Mesenchymal stem cell (in vitro differentiated cells and primary cell): ENCODE data around the gene ROBO1.
A peak's percentile ranks its signal among the peaks of the same experiment; 100 is the strongest.

Experiments
- DNase-seq: peaks from one replicate; pipeline ENCODE4 v3.0.0-alpha.2; 2013
- H2AFZ ChIP-seq: one replicate; pipeline ENCODE4 v1.6.1; 2013; ENCODE audit warnings: low read depth, mild to moderate bottlenecking, control low read depth, inconsistent platforms, low read length, moderate library complexity
- H2AK5ac ChIP-seq: 2 replicates; pipeline ENCODE4 v1.6.1; 2013; ENCODE audit warnings: low read length, moderate library complexity, mild to moderate bottlenecking, inconsistent platforms; ENCODE audit not compliant: severe bottlenecking
- H2BK120ac ChIP-seq: one replicate; pipeline ENCODE4 v1.6.1; 2013; ENCODE audit warnings: low read depth, mild to moderate bottlenecking, inconsistent platforms, low read length, moderate library complexity
- H2BK12ac ChIP-seq, 2 experiments: one replicate each; pipeline ENCODE4 v1.6.1; 2013; ENCODE audit warnings: inconsistent platforms in 2 of 2, low read length in 2 of 2, mild to moderate bottlenecking in 2 of 2, moderate library complexity in 2 of 2, control low read depth in 1 of 2
- H2BK15ac ChIP-seq: one replicate; pipeline ENCODE4 v1.6.1; 2013; ENCODE audit warnings: mild to moderate bottlenecking, low read depth, inconsistent platforms; ENCODE audit not compliant: poor library complexity, severe bottlenecking
- H2BK5ac ChIP-seq: 2 replicates; pipeline ENCODE4 v1.6.1; 2013; ENCODE audit warnings: low read depth, mild to moderate bottlenecking, low read length, control low read depth, inconsistent platforms; ENCODE audit not compliant: poor library complexity, severe bottlenecking
- H3K14ac ChIP-seq, 2 experiments: one replicate each; pipeline ENCODE4 v1.6.1; 2013; ENCODE audit warnings: inconsistent platforms in 2 of 2, low read length in 2 of 2, control low read depth in 1 of 2, mild to moderate bottlenecking in 1 of 2, moderate library complexity in 1 of 2
- H3K18ac ChIP-seq, 2 experiments: one replicate each; pipeline ENCODE4 v1.6.1; 2013; ENCODE audit warnings: inconsistent platforms in 2 of 2, low read length in 2 of 2, control low read depth in 1 of 2, low read depth in 1 of 2, mild to moderate bottlenecking in 1 of 2
- H3K23ac ChIP-seq, 2 experiments: one replicate each; pipeline ENCODE4 v1.6.1; 2013; ENCODE audit warnings: inconsistent platforms in 2 of 2, low read length in 2 of 2, mild to moderate bottlenecking in 2 of 2, moderate library complexity in 2 of 2, control low read depth in 1 of 2
- H3K27ac ChIP-seq: 2 replicates; pipeline ENCODE4 v1.5.1; 2013; ENCODE audit warnings: mild to moderate bottlenecking, moderate library complexity, low read length, control low read depth, inconsistent platforms; ENCODE audit not compliant: poor library complexity, severe bottlenecking
- H3K27me3 ChIP-seq, 2 experiments: 2 replicates each; pipeline versions ENCODE4 v1.6.1 to v1.7.0; 2013; ENCODE audit warnings: low read length in 2 of 2, mild to moderate bottlenecking in 2 of 2, moderate library complexity in 2 of 2, control low read depth in 1 of 2, inconsistent platforms in 1 of 2; ENCODE audit not compliant: control insufficient read depth in 1 of 2, insufficient read depth in 1 of 2
- H3K36me3 ChIP-seq, 2 experiments: 2 replicates each; pipeline versions ENCODE4 v1.6.1 to v1.7.0; 2013; ENCODE audit warnings: low read length in 2 of 2, control low read depth in 1 of 2, inconsistent platforms in 1 of 2, low read depth in 1 of 2, mild to moderate bottlenecking in 1 of 2; ENCODE audit not compliant: insufficient read depth in 2 of 2, control insufficient read depth in 1 of 2
- H3K4ac ChIP-seq, 2 experiments: one replicate each; pipeline ENCODE4 v1.6.1; 2013; ENCODE audit warnings: inconsistent platforms in 2 of 2, low read length in 2 of 2, mild to moderate bottlenecking in 2 of 2, moderate library complexity in 2 of 2, control low read depth in 1 of 2, low read depth in 1 of 2
- H3K4me1 ChIP-seq: 2 replicates; pipeline ENCODE4 v1.6.1; 2013; ENCODE audit warnings: low read depth, low read length, control low read depth; ENCODE audit not compliant: control insufficient read depth, insufficient read depth
- H3K4me2 ChIP-seq: 2 replicates; pipeline ENCODE4 v1.6.1; 2013; ENCODE audit warnings: low read length, mild to moderate bottlenecking, inconsistent platforms; ENCODE audit not compliant: poor library complexity, severe bottlenecking
- H3K4me3 ChIP-seq, 2 experiments: 2 replicates each; pipeline versions ENCODE4 v1.5.1 to v1.7.0; 2013; ENCODE audit warnings: low read length in 2 of 2, mild to moderate bottlenecking in 2 of 2, control low read depth in 1 of 2, low read depth in 1 of 2; ENCODE audit not compliant: insufficient read depth in 1 of 2
- H3K79me1 ChIP-seq: replicated peaks from 2 replicates; pipeline ENCODE4 v1.6.1; 2013; ENCODE audit warnings: mild to moderate bottlenecking, control low read depth, low read length, inconsistent platforms; ENCODE audit not compliant: poor library complexity, severe bottlenecking
- H3K9ac ChIP-seq: 2 replicates; pipeline ENCODE4 v1.7.0; 2013; ENCODE audit warnings: mild to moderate bottlenecking, low read length, moderate library complexity
- H3K9me3 ChIP-seq: 2 replicates; pipeline ENCODE4 v1.7.0; 2013; ENCODE audit warnings: mild to moderate bottlenecking, low read length; ENCODE audit not compliant: control insufficient read depth
- H4K8ac ChIP-seq: one replicate; pipeline ENCODE4 v1.6.1; 2013; ENCODE audit warnings: inconsistent platforms, mild to moderate bottlenecking, low read length, moderate library complexity
- H4K91ac ChIP-seq: one replicate; pipeline ENCODE4 v1.6.1; 2013; ENCODE audit warnings: mild to moderate bottlenecking, low read length, inconsistent platforms
- WGBS: methylation state at CpG from one replicate; pipeline ENCODE4 v1.1.7; 2013; ENCODE audit warnings: mixed read lengths; 5-methylcytosine and 5-hydroxymethylcytosine counted together

The ROBO1 gene

DNA sequence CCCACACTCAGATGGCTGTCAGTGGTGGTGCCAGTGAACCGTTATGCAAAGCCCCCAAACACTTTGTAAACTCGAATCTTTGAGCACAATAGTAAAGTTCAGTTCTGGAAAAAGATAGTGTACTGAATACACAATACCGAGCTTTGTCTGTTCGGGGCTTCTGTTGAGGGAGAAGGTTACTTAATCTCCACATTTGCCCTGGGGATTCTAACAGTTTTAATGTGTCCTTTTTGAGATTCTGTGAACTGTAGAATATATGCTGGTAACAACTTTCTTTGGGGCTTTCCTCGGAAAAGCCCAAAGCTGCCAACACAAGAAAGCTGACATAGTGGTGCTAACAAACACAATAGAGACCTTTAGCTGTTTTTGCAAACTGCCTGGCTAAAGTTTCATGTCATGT lies 686.5 kb downstream of the ROBO1 start:
- Histone ChIP-seq H3K4me3 (no peak overlapping the region), H4K91ac (no peak overlapping the region), H3K18ac (no peak overlapping the region), H3K23ac (no peak overlapping the region), H4K8ac (no peak overlapping the region), H2BK5ac (no peak overlapping the region), H3K9ac (no peak overlapping the region), H2BK12ac (no peak overlapping the region), H3K4ac (no peak overlapping the region), H3K27ac (no peak overlapping the region), H3K4me1 (no peaks in the 10 kb centered on the region), H3K9me3 (no peaks in the 10 kb centered on the region), H3K79me1 (no peaks in the 10 kb centered on the region), H3K36me3 (no peaks in the 10 kb centered on the region), H2BK120ac (no peak overlapping the region), H3K14ac (no peak overlapping the region), H3K27me3 (no peaks in the 10 kb centered on the region), H2BK15ac (no peak overlapping the region), H3K4me2 (no peak overlapping the region), H2AFZ (no peak overlapping the region), H2AK5ac (no peak overlapping the region)
- 87% methylated on average over 5 of the region's 5 CpGs for WGBS
- DNase-seq = no peak

DNA sequence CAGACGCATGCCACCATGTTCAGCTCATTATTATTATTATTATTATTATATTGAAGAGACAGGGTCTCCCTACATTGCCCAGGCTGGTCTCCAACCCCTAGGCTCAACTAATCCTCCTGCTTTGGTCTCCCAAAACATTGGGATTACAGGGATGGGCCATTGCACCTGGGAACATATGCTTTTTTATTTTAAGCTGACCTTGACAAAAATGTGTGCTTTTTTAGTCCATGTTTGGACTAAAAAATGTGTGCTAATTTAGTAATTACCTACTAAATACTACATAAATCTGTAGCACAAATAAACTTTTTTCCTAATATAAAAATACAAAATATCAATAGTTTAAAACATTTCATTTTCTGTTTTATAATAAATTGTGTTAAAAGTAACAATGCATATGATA lies 693.2 kb downstream of the ROBO1 start:
- Histone ChIP-seq H2BK15ac (no peak overlapping the region), H3K4ac (no peak overlapping the region), H3K23ac (no peak overlapping the region), H3K4me3 (no peak overlapping the region), H3K27ac (no peak overlapping the region), H3K79me1 (no peaks in the 10 kb centered on the region), H3K36me3 (no peaks in the 10 kb centered on the region), H3K27me3 (no peaks in the 10 kb centered on the region), H4K8ac (no peak overlapping the region), H2BK120ac (peak overlapping the region; percentile 19), H2BK5ac (no peak overlapping the region), H2AK5ac (no peak overlapping the region), H2AFZ (no peak overlapping the region), H3K4me1 (no peaks in the 10 kb centered on the region), H2BK12ac (no peak overlapping the region), H3K18ac (no peak overlapping the region), H4K91ac (no peak overlapping the region), H3K14ac (no peak overlapping the region), H3K9ac (no peak overlapping the region), H3K4me2 (no peak overlapping the region), H3K9me3 (no peaks in the 10 kb centered on the region)
- no CpG with 5 or more reads among the region's 1 CpG for WGBS
- DNase-seq = no peak

DNA sequence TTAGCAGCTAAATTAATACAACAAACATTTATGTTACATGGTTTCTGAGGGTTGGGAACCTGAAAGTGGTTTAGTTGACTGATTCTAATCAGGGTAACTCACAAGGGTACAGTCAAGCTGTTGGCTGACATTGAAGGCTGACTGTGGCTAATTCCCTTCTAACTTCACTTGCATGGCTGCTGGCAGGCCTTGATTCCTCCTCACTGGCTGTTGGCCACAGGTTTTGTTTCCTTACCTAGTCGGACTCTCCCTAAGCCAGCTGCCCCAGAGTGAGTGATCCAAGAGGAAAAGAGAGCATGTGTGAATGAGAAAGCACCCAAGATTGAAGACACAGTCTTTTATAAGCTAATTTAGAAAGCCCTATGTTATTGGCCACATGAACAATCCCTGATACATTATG lies 700.1 kb downstream of the ROBO1 start:
- no peak overlapping the region for H2AK5ac ChIP-seq
- DNase-seq = no peak

DNA sequence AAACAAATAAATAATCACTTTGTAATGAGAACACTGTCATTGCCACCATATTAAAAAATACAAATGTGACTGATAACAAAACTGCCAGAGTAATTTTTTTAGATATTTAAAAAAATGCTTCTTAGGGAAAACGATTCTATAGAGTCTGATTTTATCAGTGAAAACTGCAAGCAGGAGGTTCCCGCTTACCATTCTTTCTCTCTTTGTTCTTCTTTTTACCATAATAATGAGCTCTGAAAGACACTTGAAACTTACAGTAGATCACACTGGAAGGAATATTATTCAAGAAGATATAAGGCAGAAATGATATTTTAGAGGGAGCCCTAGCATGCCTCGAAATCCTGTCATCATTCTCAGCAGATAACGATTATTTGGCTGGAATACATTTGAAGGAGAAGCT lies 701.3 kb downstream of the ROBO1 start:
- H3K18ac ChIP-seq = no peak overlapping the region
- no peak overlapping the region for H2BK12ac ChIP-seq
- DNase-seq = no peak
- no peak overlapping the region for H2BK120ac ChIP-seq
- no peaks in the 10 kb centered on the region for H3K4me1 ChIP-seq
- H2BK15ac ChIP-seq = no peak overlapping the region
- H3K23ac ChIP-seq = no peak overlapping the region
- no peaks in the 10 kb centered on the region for H3K9me3 ChIP-seq
- WGBS = 77% methylated on average over 2 of the region's 4 CpGs
- H3K4me2 ChIP-seq = no peak overlapping the region
- H2AK5ac ChIP-seq = no peak overlapping the region
- no peak overlapping the region for H3K4ac ChIP-seq
- no peak overlapping the region for H3K9ac ChIP-seq
- H4K91ac ChIP-seq = no peak overlapping the region
- H3K27me3 ChIP-seq = no peaks in the 10 kb centered on the region
- no peak overlapping the region for H3K14ac ChIP-seq
- H3K4me3 ChIP-seq = no peak overlapping the region
- H4K8ac ChIP-seq = no peak overlapping the region
- H2AFZ ChIP-seq = no peak overlapping the region
- H2BK5ac ChIP-seq = no peak overlapping the region
- no peaks in the 10 kb centered on the region for H3K36me3 ChIP-seq
- H3K27ac ChIP-seq = no peak overlapping the region
- no peaks in the 10 kb centered on the region for H3K79me1 ChIP-seq

More for the DNA sequence above, 700.1 kb downstream of the ROBO1 start:
- Histone ChIP-seq H2BK15ac (no peak overlapping the region), H3K4me3 (no peak overlapping the region), H3K14ac (no peak overlapping the region), H3K9ac (no peak overlapping the region), H3K27me3 (no peaks in the 10 kb centered on the region), H2BK5ac (no peak overlapping the region), H3K79me1 (no peaks in the 10 kb centered on the region), H3K23ac (no peak overlapping the region), H3K36me3 (no peaks in the 10 kb centered on the region), H3K4me2 (no peak overlapping the region), H3K4me1 (no peaks in the 10 kb centered on the region), H2BK120ac (no peak overlapping the region), H4K8ac (no peak overlapping the region), H3K4ac (no peak overlapping the region), H3K27ac (no peak overlapping the region), H2AFZ (no peak overlapping the region), H4K91ac (no peak overlapping the region), H2BK12ac (no peak overlapping the region), H3K18ac (no peak overlapping the region), H3K9me3 (no peaks in the 10 kb centered on the region)
- WGBS = no CpG with 5 or more reads among the region's 1 CpG
